Activated CD8-positive, alpha-beta memory T cell treated with anti-CD3 and anti-CD28 coated beads, Interleukin-2, amount 50 U/mL, for 1 hour (primary cell): ENCODE data around the gene GPC6.

Experiments used
- DNase-seq: peaks from one replicate; pipeline ENCODE4 v3.0.0-alpha.2; 2020; ENCODE audit errors: extremely low read depth

The GPC6 gene

DNA sequence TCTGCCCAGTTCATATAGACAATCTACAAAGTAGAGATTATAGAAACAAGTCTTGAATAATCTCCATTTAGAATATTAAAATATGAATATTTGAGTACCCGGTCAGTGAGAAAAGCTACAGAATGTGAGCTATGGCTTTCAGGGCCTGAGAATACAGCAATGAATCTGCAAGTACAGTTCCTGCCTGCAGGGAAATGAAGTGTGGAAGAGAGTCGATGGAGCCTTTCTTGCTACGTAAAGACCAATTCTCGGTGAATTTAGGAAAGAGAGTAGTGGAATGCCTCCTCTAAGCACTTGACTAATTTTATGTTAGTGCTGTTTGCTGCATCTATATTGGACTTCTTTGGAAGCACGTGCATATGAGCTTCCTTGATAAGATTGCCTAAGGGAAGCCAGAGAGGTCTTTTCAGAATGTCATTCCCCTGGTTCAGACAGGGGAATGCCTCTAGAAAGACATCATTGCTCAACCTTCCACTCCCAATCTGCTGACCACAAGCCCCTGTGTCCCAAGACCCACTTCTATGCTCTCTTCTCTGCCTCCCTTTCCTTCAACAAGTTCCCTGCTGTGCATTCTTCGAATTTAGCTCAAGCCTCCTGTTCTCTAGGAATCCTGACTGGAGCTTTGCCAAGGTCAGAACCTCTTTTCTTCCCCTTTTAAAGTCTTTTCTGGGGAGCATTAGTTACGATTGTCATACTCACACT, 41.9 kb downstream of the GPC6 start:
- DNase-seq, result no peak

DNA sequence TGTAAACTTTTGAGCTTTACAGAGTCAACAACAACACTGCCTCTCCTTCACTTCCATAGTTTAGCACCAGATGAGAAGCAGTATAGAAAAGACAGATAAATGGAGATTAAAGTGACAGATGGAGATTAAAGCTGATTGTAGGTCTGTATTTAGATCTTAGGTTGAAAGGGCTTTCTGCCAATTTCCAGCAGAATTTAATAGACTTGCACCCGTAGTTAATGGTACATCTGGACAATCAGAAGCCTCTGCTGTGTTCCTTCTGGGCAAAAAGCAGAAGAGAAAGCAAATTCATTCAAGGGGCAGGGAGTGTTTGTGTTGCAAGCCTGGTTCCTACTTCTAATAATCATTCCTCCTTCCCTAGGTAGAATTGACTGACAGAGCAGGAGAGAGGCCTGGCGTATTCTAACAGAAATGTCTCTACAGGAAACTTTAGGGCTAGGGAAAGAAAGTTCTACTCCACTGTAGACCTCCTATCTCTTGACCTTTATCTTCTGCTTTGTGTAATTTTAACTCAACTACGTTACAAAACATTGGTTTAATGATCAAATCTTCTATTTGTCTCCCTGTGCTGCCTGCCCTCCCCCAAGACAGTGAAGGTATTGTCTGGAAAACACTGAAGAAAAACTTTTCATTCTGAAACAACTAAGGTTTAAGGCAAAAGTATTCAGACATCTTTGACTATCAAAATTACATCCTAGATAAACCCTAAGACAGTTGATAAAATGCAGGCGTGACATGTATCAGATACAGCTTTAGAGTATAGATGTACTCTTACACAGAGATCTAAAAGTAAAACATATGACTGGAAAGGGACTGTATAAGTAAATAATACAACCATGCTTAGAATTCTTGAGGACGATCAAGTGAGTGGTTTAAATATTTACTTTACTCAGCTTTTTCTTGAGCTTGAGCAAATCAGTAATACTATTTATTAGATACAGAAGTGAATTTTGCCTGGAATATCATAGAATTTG, 44.4 kb downstream of the GPC6 start:
- no peak for DNase-seq

DNA sequence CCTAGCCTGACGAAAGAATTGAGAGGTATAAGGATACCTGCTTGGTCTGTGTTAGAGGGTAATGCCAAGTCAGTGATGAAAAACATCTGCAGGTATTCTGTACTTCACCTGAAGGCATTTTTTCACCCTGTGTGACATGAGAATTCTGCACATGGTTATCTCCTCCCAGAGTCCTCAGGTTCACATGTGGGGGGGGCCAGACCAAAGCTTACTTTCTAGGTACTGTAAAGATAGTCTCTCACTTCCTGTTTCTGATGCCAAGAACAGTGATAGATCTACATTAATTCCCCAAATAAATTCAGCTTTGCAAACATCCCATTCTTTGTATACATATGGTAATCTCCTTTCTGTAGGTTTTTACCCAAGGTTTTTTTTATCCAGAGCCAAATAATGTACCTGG, 53.4 kb downstream of the GPC6 start:
- DNase-seq, result no peak

DNA sequence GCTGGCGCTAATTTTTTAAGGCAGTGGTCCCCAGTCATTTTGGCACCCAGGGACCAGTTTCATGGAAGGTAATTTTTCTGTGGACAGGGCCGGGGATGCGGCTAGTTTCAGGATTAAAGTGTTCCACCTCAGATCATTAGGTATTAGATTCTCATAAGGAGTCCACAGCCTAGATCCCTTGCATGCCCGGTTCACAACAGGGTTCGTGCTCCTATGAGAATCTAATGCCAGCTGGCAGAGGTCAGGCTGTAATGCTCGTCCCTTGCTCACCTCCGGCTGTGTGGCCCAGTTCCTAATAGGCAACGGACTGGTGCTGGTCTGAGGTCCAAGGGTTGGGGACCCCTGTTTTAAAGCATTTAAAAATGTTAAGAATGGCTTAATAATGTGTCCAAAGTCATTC, 54.1 kb downstream of the GPC6 start:
- DNase-seq, result no peak

DNA sequence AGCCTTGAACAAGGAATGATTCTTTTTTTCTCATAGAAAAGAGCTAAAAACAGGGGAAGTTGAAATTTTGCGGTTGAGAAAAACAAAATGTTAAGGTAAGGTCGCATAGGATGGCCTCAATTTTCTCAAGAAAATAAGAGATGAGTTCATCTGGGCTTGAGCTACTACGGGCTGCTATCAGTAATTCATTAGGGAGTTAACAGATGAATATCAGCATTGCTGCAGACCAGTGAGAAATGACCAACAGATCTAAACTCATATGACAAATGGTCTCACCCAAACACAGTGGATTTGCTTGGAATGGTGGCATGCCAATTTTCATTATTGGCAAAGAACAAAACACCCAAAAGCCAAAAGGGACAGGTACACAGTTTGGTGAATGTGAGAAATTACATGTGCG, 56.6 kb downstream of the GPC6 start:
- DNase-seq, result no peak

DNA sequence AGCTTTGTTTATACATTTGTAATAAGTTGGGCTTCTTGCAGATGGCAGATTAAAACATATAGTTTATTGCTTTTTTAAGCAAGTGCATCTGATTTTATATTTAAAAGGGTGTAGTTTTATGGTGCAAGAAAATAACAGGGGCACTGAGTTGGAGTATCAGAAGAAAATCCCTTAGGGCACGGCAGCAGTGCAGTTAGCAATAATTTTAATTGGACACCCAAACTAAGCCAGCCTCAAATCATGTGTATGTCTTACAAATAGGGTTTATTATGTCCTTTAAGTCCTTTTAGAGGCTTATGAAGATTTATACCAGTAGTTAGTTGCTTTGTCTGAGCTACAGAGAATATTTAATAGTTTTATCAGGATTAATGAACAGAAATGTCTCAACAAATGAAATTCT, 57.5 kb downstream of the GPC6 start:
- DNase-seq, result no peak

DNA sequence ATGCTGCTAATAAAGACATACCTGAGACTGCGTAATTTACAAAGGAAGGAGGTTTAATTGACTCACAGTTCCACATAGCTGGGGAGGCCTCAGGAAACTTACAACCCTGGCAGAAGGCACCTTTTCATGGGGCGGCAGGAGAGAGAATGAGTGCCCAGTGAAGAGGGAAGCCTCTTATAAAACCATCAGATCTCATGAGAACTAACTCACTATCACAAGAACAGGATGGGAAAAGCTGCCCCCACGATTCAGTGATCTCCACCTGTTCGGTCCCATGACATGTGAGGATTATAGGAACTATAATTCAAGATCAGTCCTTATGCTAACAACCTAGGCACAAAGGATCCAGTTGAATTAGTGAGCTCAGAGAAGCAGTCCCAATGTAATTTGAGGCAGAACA, 59.4 kb downstream of the GPC6 start:
- DNase-seq, result no peak

DNA sequence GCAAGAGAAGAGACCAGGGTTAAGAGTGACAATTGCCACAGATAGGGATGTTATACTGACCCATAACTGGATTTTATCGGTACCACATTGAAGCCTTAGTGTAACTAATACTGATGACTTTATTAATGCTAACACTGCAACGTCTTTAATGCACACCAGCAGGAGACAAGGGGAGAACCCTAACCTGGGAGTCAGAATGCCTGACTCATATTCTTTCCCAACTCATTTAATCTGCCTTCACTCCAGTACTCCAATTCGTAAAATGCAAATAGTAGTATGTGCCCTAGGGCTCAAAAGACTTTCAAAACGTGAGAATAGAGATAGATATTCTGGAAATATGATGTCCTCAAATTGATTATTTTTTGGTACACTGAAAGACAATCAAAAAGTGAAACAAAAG, 62.4 kb downstream of the GPC6 start:
- no peak for DNase-seq

DNA sequence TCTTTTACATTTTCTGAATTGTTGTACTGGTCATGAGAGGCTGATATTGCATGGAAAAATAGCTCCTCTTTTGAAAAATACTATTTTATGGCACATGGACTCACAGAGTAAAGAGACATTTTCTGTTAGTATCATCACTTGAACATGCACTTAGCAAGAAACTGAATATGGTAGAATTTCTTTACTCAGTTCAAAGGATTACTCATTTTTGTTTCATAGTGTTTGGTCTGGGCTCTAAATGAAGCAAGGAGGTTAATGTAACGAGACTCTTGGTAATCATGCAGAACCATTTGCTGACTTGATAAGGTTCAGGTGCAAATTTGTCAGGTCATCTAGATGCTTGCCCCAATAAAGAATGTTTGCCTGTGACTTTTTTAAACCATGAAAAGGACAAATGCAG, 63.2 kb downstream of the GPC6 start:
- no peak for DNase-seq

DNA sequence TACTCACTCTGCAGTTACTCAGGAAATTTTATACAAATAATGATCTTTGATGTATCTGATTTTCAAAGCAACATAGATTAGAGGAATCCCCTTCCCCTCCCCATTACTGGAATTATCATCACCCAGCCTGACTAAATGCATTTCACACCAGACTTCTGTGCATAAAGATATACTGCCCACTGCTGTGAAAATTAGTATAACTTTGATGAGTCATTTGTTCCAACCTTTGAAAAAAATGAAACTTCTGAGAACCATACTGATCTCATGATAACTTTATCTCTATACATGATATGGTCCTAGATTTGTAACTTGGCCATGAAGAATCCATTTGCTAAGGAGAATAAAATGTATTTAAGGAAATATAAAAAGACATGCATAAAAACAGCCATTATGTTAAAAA, 63.9 kb downstream of the GPC6 start:
- DNase-seq, result no peak

DNA sequence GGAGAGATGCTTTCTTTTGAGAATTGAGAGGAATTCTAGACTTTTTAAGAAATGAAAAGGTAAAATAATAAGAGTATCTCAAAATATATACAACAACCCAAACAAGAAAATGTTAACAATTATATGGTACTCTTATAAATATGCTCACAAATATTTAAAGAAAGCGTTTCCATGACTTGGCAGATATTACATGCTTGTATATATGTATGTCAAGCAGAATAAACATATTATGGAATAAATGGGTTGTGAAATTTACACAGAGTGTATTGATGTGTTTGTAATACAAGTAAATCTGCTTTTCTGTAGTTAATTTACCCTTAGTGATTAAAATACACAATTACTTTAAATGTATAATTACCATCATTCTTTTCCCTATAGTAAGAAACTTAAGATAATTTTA, 65.8 kb downstream of the GPC6 start:
- no peak for DNase-seq

DNA sequence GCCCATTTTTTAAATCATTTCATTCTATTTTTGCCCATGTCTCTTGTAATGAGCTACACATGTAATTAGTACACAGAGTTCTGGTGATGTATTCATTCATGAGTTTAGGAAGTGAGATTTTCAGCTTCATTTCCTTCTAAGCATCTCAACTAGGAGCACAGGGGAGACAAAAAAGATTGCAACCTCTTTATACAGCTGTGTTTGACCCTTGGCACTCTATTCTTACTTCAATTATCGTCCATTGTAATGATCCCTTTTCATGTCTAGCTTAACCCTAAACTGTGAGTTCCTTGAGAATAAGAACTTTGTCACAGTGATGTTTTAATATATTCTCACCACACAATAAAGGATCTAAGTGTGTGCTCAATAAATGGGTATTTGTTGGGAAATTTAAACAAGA, 67.1 kb downstream of the GPC6 start:
- no peak for DNase-seq

DNA sequence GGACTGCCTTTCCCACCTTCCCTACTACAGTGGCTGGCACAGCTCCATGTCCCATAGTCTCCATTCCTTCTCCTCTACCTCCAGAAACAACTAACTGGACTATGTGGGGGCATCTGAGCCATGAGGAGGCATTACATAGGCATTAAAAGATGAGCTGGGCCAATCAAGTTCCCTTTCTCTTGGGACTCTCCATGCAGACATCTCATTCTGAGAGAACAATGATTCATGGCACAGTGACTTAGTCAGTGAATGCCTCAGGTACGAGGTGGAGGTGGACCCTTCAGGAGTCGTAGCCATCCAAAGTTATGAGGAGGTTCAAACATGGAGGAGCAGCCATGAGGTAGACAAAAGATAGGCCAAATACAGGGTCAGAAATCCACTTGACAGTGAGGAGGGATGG, 70.0 kb downstream of the GPC6 start:
- no peak for DNase-seq

DNA sequence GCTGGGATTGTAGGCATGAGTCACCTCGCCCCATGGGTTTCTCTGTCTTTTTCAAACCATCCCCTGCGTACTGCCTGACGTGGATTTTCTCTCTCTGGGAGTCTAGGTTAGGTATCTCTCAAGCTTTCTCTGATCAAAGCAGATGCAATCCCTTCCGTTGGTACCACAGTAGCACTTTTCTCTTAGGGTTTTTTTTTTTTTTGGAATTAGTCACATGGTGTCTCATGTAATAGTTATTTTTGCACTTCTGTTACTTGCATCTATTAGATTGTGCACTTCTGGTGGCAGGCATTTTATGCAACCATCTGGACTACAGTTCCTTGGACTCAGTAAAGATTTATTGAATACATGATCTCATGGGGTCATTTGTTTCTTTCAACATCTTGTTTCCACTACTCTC, 72.1 kb downstream of the GPC6 start:
- DNase-seq, result no peak

DNA sequence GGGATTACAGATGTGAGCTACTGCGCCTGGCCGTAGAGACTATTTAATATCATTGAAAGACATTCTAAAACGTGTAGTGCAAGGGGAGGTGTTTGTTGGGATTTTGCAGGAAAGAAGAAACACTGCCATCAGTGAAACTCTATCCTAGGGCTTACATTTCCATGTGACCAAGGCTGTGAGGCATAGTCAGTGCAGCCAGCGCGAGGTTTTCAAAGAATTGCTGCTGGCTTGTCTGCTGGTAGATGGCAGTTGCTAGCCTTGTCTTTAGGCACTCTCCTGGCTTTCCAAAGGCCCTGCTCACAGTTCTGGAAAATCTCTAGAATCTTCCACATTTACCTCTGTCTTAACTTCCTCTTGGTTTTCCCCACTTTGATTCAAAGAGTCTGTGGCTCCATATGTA, 77.5 kb downstream of the GPC6 start:
- DNase-seq, result no peak

DNA sequence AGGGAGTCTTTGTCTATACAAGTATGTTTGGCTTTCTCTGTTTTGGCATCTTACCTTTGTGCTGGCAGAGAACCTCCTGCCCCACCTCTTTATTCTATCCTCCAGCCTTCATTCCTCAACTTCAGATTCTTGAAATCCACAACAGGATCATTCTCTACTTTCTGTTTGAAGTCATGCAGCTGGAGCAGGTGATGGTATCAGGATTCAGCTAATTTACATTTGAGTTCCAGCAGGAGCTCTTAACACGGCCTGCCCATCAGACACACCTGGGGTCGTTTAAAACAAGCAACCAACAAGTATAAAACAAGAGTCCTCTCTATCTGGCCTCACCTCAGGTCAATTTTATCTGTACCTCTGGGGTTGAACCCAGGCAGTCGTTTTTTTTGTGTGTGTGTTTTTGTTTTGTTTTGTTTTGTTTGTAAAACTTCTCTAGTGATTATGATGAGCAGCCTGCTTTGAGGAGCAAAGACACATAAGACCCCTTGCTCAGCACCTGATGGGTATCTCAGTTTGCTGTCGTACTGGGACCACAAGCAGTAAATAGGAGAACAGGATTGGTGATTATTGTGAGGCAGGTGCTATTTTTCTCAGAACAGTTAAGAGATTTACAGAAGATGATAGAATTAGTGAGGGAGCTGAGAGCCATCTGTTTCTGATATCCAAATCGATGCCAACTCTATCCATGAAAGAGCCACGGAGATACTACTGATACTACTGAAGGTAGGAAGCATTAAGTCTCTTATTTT, 78.4 kb downstream of the GPC6 start:
- DNase-seq, result no peak

DNA sequence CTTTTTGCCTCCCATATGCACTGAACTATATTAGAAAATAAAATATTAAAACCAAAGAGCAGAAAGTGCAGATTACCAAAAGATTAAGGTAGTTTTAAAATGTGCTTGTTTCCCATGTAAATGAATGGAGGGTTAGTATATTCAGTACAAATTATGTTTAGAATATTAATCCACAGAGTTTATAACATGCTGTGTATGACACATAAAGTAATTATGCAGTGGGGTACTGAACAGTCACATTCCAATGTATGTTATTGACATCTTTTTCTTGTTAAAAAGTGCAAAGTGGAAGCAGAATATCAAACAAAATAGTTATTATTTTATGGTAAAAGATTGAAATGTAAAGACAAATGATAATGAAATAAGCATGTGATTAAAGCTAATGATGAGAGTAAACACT, 79.3 kb downstream of the GPC6 start:
- no peak for DNase-seq

DNA sequence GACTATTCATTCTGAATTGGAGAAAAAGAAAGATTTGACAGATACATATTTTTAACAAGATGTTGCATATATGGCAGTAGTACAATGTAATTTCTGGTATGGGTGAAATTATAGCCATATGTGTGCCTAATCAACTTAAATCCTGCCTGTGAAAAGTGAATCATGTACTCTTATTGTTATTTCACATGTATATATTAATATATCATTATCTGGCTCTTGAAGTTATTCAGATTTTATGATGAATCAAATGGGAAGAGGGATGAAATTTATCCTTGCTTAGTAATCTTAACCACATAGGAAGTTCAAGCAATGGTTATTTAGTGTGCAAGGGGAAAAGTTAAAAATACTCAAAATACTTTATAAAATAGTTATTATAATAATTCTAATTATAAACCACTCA, 80.5 kb downstream of the GPC6 start:
- DNase-seq, result no peak

DNA sequence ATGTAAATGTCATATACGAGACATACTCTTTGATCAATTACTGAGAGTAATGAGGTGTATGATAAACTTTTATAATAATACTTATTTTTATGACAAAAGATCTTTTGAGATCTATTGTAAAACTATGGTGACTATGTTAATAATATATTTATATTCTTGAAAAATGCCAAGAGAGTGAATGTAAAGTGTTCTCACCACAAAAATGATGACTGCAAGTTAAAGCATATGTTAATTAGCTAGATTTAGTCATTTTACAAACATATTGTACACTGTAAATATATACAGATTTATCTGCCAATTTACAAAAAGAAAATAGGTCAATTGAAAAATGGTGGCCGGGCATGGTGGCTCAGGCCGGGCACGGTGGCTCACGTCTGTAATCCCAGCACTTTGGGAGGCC, 81.0 kb downstream of the GPC6 start:
- DNase-seq, result no peak

DNA sequence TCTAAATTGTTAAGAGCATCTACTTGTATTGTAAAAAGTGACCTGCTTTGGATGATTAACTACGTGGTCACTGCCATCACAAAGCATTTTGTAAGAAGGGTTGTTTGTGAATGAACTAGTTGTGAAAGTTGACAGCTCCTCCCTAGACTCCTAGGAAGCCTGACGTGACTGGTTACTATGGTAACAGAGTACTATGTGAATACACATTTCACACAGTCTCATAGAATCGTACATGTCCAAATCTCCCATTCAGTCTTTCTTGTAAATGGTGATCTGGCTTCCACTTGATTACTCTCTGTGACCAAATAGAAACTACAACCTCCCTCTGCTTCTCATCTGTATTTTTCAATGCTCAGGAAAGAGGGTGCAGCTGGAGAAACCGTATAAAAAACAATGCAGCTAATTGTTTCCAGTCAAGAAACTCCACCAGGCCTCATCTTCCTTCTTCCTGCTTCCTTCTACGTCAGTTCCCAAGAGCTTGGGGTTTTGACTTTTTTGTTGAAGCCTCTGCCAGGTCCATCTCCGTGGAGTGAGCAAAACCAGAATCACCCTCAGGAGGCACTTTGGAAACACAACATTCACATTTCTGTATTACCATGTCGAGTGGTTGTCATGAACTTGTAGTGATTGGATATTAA, 83.4 kb downstream of the GPC6 start:
- DNase-seq, result no peak

DNA sequence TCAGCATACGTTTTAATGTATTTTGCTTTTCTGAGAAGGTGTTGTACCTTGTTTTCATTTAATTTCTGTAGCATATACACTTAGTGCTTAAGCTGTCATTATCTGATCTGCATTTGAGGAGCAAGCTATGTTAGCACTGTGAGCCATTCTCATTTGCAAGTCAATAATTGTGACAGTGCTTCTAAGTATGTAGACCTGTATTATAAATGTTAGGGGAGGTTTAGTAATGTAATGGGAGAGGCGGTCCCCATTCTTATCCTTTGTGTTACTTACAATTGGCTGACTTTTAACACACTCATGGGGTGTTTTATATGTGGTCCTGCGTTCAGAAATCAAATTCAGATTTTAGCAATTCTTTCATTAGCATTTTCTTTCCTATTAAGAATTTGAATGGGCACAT, 90.2 kb downstream of the GPC6 start:
- DNase-seq, result no peak
